ENCODE results near the gene CCDC88C.
"Not testable (repeated sequence)": the region's sequence is repeated elsewhere in the genome, so short reads cannot be mapped to it uniquely, and the experiment has no call there.

The CCDC88C gene, protein sequence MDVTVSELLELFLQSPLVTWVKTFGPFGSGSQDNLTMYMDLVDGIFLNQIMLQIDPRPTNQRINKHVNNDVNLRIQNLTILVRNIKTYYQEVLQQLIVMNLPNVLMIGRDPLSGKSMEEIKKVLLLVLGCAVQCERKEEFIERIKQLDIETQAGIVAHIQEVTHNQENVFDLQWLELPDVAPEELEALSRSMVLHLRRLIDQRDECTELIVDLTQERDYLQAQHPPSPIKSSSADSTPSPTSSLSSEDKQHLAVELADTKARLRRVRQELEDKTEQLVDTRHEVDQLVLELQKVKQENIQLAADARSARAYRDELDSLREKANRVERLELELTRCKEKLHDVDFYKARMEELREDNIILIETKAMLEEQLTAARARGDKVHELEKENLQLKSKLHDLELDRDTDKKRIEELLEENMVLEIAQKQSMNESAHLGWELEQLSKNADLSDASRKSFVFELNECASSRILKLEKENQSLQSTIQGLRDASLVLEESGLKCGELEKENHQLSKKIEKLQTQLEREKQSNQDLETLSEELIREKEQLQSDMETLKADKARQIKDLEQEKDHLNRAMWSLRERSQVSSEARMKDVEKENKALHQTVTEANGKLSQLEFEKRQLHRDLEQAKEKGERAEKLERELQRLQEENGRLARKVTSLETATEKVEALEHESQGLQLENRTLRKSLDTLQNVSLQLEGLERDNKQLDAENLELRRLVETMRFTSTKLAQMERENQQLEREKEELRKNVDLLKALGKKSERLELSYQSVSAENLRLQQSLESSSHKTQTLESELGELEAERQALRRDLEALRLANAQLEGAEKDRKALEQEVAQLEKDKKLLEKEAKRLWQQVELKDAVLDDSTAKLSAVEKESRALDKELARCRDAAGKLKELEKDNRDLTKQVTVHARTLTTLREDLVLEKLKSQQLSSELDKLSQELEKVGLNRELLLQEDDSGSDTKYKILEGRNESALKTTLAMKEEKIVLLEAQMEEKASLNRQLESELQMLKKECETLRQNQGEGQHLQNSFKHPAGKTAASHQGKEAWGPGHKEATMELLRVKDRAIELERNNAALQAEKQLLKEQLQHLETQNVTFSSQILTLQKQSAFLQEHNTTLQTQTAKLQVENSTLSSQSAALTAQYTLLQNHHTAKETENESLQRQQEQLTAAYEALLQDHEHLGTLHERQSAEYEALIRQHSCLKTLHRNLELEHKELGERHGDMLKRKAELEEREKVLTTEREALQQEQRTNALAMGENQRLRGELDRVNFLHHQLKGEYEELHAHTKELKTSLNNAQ (N-terminal part only)

DNA sequence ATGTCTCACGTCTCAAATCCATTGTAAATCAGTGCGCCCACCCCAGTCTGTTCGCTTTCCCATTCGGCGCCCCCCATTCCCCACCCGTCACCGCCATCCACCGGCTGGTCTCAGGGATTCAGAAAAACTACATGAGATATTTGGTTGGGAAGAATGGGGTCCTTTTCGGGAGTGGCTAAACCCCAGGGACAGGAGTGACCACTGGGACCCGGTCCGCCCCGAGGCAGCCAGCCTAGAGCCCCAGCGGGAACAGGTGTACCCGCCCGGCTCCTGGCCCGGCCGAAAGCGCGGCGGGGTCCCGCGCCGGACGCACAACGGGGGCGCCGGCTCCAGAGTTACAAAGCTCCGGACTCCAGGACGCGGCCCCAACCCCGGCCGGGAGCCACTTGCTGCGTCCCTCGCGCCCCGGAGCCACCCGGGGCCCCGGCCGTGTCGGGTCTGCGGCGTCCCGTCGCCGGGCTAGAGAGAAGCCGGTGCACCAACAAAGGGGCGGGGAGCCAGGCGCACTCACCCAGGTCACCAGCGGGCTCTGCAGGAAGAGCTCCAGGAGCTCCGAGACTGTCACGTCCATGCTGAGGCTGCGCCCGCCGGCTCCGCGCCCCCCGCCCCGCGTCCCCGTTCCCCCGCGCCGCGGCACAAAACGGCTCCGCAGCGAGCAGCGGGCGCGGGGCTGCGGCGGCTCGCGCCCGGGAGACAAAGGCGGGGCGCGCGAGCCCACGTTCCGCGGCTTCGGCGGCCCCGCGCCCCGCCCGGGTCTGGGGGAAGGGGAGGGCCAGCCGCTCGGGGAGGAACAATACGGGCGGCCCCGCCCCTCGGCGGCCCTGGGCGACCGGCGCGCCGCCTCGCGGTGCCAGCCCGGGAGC lies at the start of gene CCDC88C:
TSS of gene CCDC88C (minus strand) at position 701 of the 863 bp plus-strand sequence. CDS start at position 571, 130 bp downstream.
- no peak for DNase-seq (ENCODE audit: low read depth in 2 of 2)

GRCh38 chr14:91466192-91466591 lies 48.6 kb upstream of the CCDC88C start:
- no peak for DNase-seq (ENCODE audit: low read depth in 2 of 2)

GRCh38 chr14:91464615-91465205 lies 47.1 kb upstream of the CCDC88C start:
- no peak for DNase-seq (ENCODE audit: low read depth in 2 of 2)

DNA sequence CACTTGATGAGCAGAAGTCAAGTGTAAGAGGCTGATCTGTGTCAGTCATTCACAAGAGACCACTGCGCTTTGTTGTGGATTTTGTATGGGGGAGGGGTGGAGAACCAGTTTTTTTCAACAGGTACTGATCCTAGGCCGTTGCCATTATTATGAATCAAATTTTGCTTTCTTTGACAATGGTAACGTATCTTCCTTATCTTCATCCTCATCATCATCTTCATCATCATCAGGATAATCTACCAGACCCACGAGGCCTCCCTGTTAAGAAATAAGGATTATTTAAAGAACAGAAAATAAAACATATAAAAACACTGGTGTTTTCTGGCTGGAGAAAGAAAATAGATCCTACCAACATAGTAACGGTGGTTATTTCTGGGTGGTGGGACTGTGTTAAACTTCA lies 41.0 kb upstream of the CCDC88C start:
- no peak for DNase-seq (ENCODE audit: low read depth in 2 of 2)

- DNase-seq (ENCODE audit: low read depth in 2 of 2), result no peak
Observed at GRCh38 chr14:91456283-91456682, 38.7 kb upstream of the CCDC88C start.

- no peak for DNase-seq (ENCODE audit: low read depth in 2 of 2)
Observed at GRCh38 chr14:91454580-91454979, 37.0 kb upstream of the CCDC88C start.

- DNase-seq (ENCODE audit: low read depth in 2 of 2), result no peak
Observed at GRCh38 chr14:91454155-91454554, 36.5 kb upstream of the CCDC88C start.

- DNase-seq (ENCODE audit: low read depth in 2 of 2), result no peak
Observed at GRCh38 chr14:91453744-91454143, 36.1 kb upstream of the CCDC88C start.

DNA sequence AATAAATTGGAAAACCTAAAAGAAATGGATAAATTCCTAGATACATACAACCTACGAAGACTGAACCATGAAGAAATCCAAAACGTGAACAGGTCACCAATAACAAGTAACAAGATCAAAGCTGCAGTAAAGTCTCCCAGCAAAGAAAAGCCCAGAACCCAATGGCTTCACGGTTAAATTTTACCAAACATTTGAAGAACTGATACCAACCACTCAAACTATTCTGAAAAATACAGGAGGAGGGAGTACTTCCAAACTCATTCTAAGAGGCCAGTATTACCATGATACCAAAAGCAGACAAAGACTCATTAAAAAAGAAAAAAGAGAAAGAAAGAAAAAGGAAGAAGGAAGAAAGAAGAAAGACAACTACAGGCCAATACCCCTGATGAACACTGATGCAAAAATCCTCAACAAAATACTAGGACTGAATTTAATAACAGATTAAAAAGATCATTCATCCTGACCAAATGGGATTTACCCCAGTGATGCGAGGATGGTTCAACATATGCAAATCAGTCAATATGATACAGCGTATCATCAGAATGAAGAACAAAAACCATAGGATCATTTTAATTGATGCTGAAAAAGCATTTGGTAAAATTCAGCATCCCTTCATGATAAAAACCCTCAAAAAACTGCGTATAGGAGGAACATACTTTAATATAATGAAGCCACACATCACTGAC lies 26.9 kb upstream of the CCDC88C start:
- no peak for DNase-seq (ENCODE audit: low read depth in 2 of 2)

DNA sequence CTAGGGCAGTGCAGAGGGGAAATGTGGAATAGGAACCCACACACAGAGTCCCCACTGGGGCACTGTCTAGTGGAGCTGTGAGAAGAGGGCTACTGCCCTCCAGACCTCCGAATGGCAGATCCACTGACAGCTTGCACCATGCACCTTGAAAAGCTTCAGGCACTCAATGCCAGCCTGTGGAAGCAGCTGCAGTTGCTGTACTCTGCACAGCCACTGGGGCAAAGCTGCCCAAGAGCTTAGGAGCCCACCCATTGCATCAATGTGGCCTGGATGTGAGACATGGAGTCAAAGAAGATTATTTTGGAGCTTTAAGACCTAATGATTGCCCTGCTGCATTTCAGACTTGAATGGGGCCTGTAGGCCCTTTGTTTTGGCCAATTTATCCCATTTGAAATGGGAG lies 21.7 kb upstream of the CCDC88C start:
- DNase-seq (ENCODE audit: low read depth in 2 of 2), result no peak

DNA sequence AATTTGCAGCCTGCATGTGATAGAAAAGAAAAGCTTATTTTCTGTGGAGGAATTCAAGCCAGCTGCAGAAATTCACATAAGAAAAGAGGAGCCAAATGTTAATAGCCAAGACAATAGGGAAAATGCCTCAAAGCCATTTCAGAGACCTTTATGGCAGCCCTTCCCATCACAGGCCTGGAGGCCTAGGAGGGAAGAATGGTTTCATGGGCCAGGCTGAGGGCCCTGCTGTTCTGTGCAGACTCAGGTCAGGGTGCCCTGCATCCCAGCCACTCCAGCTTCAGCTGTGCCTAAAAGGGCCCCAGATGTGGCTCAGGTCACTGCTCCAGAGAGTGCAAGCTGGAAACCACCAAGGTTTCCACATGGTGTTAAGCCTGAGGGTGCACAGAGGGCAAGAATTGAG lies 21.2 kb upstream of the CCDC88C start:
- DNase-seq (ENCODE audit: low read depth in 2 of 2), result no peak

GRCh38 chr14:91436266-91436665 lies 18.6 kb upstream of the CCDC88C start:
- not testable (repeated sequence) for DNase-seq (ENCODE audit: low read depth in 2 of 2)

GRCh38 chr14:91429385-91429784 lies 11.8 kb upstream of the CCDC88C start:
- DNase-seq (ENCODE audit: low read depth in 2 of 2), result no peak

GRCh38 chr14:91428931-91429330 lies 11.3 kb upstream of the CCDC88C start:
- not testable (repeated sequence) for DNase-seq (ENCODE audit: low read depth in 2 of 2)

GRCh38 chr14:91425531-91425944 lies 7.9 kb upstream of the CCDC88C start:
- DNase-seq (ENCODE audit: low read depth in 2 of 2), result not testable (repeated sequence)

DNA sequence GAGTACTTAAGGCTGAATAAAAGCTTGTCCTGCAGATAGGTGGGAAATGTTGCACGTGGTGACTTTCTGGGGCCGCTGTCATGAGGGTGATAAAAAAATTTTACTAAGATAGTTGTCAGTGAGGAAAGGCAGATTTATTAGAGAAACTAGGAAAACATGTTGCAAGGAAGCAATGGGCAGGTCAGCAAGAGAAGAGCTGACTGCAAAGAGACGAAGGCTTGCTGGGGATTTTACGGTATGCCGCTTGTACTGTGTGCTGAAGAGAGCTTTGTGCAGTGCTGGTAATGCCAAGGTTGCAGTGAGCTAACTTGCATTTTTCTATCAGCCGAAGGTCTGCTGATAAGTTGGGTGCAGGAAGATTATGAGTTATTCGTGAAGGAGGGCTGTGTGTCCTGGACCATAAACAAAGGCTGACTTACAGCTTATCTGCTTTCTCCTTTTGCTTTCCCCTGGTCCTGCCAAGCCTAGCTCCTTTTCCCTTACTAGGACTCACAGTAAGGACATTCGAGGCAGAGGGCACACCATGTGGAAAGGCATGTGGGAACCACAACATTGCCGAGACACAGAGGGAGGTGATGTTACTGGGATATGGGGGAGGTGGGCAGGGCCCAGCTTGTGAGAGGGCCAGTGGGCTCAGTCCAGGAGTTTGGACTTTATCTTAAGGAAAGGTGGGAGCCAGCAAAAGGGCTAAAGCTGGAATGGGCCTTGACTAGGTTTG lies 7.4 kb upstream of the CCDC88C start:
- no peak for DNase-seq (ENCODE audit: low read depth in 2 of 2)

DNA sequence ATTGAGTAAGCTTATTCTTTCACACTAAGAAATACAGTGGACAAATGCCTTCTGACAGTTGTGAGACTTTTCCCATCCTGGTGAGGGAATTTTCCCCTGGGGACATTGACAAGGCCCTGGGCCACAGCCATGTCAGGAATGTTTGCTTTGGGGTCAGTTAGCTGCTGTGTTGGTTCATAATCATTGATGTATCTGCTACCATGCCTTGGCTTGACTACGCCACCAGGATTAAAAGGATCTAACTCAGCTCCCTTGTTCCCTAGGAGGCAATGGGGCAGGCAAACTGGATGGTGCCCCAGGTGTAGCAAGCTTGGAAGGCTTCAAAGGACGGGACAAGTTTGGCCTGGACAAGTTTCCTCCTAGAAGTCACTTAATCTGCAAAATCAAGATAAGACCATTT lies 3.1 kb upstream of the CCDC88C start:
- no peak for DNase-seq (ENCODE audit: low read depth in 2 of 2)

- no peak for DNase-seq (ENCODE audit: low read depth in 2 of 2)
Observed at GRCh38 chr14:91419451-91419850, 1.8 kb upstream of the CCDC88C start.

- no peak for DNase-seq (ENCODE audit: low read depth in 2 of 2)
Observed at GRCh38 chr14:91419044-91419397, 1.4 kb upstream of the CCDC88C start.

All from fibroblast of skin of left biceps (primary cell).